Measurements from ENCODE around the gene GDF10. TPM values are rescaled to one million over a fixed set of nuclear protein-coding genes. Genes with fewer than 3 reads are reported as not detected.

The GDF10 gene
- total and polyA plus RNA-seq, 2 donors (not counting 3 experiments of a cell fraction or from before 2014, with no cell fraction given), result not detected

DNA sequence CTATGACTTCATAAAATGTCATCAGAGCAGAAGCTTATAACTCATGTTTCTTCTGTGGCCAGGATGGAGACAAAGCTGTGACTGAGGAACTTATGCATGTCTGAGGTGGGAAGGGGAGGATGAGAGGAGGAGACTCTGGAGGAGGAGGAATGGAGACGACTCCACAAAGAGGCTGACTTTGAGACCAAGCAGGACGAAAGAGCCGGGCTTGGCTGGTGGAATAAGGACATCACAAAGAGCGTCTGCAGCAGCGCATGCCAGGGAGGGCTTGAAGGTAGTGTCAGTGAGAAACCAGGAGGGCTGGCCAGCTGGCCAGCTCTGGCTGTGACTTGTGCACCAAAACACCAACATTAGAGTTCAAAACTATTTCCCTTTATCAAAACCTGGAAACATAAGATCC, 16.1 kb downstream of the GDF10 start:
- dilution Hi-C loops (cut with MboI; ENCODE audit: extremely low pct_ligation_motif_present, low sequenced_read_pairs) (no loop called here), intact Hi-C loops (cut with micrococcal nuclease) (no loop called here)
- Histone ChIP-seq H4K20me1 (replicated peaks; ENCODE audit: control insufficient read depth, extremely low read depth, insufficient read depth, low read length) (no peaks in the 10 kb centered on the region), H3K4me2 (ENCODE audit: insufficient read depth, low read length) (no peak overlapping the region), H3K27ac (ENCODE audit: insufficient read depth, low read depth, low read length) (no peak overlapping the region), H3K9ac (replicated peaks; ENCODE audit: extremely low read depth, insufficient read depth, low read length) (no peak overlapping the region), H3K4me1 (ENCODE audit: control insufficient read depth, extremely low read depth, insufficient read depth, low read length) (no peaks in the 10 kb centered on the region), H3K9me1 (replicated peaks; ENCODE audit: control insufficient read depth, extremely low read depth, insufficient read depth, low read length) (no peaks in the 10 kb centered on the region), H3K36me3 (ENCODE audit: control insufficient read depth in 2 of 2, extremely low read depth in 1 of 2, insufficient read depth in 2 of 2, low read length in 2 of 2) (no peaks in the 10 kb centered on the region), H3K27me3 (ENCODE audit: control insufficient read depth in 2 of 2, insufficient read depth in 2 of 2, low read length in 2 of 2) (no peaks in the 10 kb centered on the region), H3K79me2 (ENCODE audit: control insufficient read depth, insufficient read depth, low read length) (no peaks in the 10 kb centered on the region), H3K4me3 (replicated peaks in 1 of 3; ENCODE audit: insufficient read depth in 1 of 3, low read depth in 1 of 3, low read length in 3 of 3) (no peak overlapping the region), H2AFZ (ENCODE audit: low read depth, low read length) (no peak overlapping the region), H3K9me3 (replicated peaks; ENCODE audit: control insufficient read depth, insufficient read depth, low read length) (no peaks in the 10 kb centered on the region)
- ChIA-PET POLR2A (no interaction called here), CTCF (interaction anchor here (0.9 to 1.9 kb wide), 2 partner anchors 269 to 291 kb away, joined by 3 to 6 read pairs; no protein-coding TSS in a partner anchor)
- FAIRE-seq (no peak), DNase-seq (ENCODE audit: low read depth, low spot score) (no peak)
- BruUV-seq (replicated peaks), result no TSS peak
- TF ChIP-seq POLR2AphosphoS5 (IDR thresholded peaks at IDR 0.05; ENCODE audit: insufficient read depth, low read depth, low read length) (no peak), FOS (IDR thresholded peaks at IDR 0.05; ENCODE audit: borderline replicate concordance, insufficient read depth, low read length) (no peak), EZH2 (IDR thresholded peaks at IDR 0.05; ENCODE audit: borderline replicate concordance, low read depth, low read length, severe bottlenecking) (no peak), JUN (IDR thresholded peaks at IDR 0.05; ENCODE audit: borderline replicate concordance, insufficient read depth, insufficient read length, low read depth) (no peak), GATA2 (IDR thresholded peaks at IDR 0.05; ENCODE audit: insufficient read depth, insufficient read length, low read depth, low read length) (no peak), POLR2A (IDR thresholded peaks at IDR 0.05; ENCODE audit: low read depth, low read length) (no peak), MYC (IDR thresholded peaks at IDR 0.05; ENCODE audit: low read depth, low read length) (no peak)
- TF ChIP-seq, protein P1, sequence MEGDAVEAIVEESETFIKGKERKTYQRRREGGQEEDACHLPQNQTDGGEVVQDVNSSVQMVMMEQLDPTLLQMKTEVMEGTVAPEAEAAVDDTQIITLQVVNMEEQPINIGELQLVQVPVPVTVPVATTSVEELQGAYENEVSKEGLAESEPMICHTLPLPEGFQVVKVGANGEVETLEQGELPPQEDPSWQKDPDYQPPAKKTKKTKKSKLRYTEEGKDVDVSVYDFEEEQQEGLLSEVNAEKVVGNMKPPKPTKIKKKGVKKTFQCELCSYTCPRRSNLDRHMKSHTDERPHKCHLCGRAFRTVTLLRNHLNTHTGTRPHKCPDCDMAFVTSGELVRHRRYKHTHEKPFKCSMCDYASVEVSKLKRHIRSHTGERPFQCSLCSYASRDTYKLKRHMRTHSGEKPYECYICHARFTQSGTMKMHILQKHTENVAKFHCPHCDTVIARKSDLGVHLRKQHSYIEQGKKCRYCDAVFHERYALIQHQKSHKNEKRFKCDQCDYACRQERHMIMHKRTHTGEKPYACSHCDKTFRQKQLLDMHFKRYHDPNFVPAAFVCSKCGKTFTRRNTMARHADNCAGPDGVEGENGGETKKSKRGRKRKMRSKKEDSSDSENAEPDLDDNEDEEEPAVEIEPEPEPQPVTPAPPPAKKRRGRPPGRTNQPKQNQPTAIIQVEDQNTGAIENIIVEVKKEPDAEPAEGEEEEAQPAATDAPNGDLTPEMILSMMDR (IDR thresholded peaks at IDR 0.05; ENCODE audit: extremely low read depth in 1 of 2, insufficient read depth in 1 of 2, low read depth in 1 of 2, low read length in 2 of 2), result no peak
- TF ChIP-seq, protein P2, sequence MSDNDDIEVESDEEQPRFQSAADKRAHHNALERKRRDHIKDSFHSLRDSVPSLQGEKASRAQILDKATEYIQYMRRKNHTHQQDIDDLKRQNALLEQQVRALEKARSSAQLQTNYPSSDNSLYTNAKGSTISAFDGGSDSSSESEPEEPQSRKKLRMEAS (IDR thresholded peaks at IDR 0.05; ENCODE audit: insufficient read depth, insufficient read length), result no peak
